Measurements from ENCODE around the gene LTBP3.
A peak's percentile ranks its signal among the peaks of the same experiment; 100 is the strongest.

LTBP3 gene

GRCh38 chr11:65501186-65501471 lies 57.0 kb downstream of the LTBP3 start:
- Histone ChIP-seq H3K4me3 (ENCODE audit: low read depth in 1 of 2, low read length in 2 of 2) (peak overlapping the region; percentile 91 to 96), H3K27ac (ENCODE audit: low read length) (peak overlapping the region; percentile 100), H3K4me1 (ENCODE audit: control insufficient read depth in 1 of 2, insufficient read depth in 2 of 2, low read length in 2 of 2) (peaks cover 12 to 16% of the 10 kb centered on the region in 2 donors), H3K27me3 (ENCODE audit: low read depth, low read length) (no peaks in the 10 kb centered on the region), H3K36me3 (ENCODE audit: control insufficient read depth in 1 of 2, insufficient read depth in 2 of 2, low read length in 2 of 2) (peaks cover 58 to 74% of the 10 kb centered on the region in 2 donors), H3K9me3 (ENCODE audit: control insufficient read depth in 1 of 2, low read length in 2 of 2) (no peaks in the 10 kb centered on the region)

- peaks cover 53 to 68% of the 10 kb centered on the region in 2 donors for H3K36me3 ChIP-seq (ENCODE audit: control insufficient read depth in 1 of 2, insufficient read depth in 2 of 2, low read length in 2 of 2)
- H3K27ac ChIP-seq (ENCODE audit: low read length) = peak overlapping the region; percentile 100
- H3K4me3 ChIP-seq (ENCODE audit: low read depth in 1 of 2, low read length in 2 of 2) = peak overlapping the region; percentile 91 to 96
- H3K4me1 ChIP-seq (ENCODE audit: control insufficient read depth in 1 of 2, insufficient read depth in 2 of 2, low read length in 2 of 2) = peaks cover 10 to 12% of the 10 kb centered on the region in 2 donors
- H3K9me3 ChIP-seq (ENCODE audit: control insufficient read depth in 1 of 2, low read length in 2 of 2) = no peaks in the 10 kb centered on the region
- no peaks in the 10 kb centered on the region for H3K27me3 ChIP-seq (ENCODE audit: low read depth, low read length)
Measured at GRCh38 chr11:65500387-65501185, 57.6 kb downstream of the LTBP3 start.

GRCh38 chr11:65499713-65500386 lies 58.3 kb downstream of the LTBP3 start:
- Histone ChIP-seq H3K4me1 (ENCODE audit: control insufficient read depth in 1 of 2, insufficient read depth in 2 of 2, low read length in 2 of 2) (peaks cover 4 to 9% of the 10 kb centered on the region in 2 donors), H3K36me3 (ENCODE audit: control insufficient read depth in 1 of 2, insufficient read depth in 2 of 2, low read length in 2 of 2) (peaks cover 46 to 61% of the 10 kb centered on the region in 2 donors), H3K27me3 (ENCODE audit: low read depth, low read length) (no peaks in the 10 kb centered on the region)

GRCh38 chr11:65498977-65499712 lies 59.0 kb downstream of the LTBP3 start, which contains the start of gene MALAT1:
TSS of gene MALAT1 (plus strand) at chr11:65499045.
- Histone ChIP-seq H3K9me3 (ENCODE audit: control insufficient read depth in 1 of 2, low read length in 2 of 2) (no peaks in the 10 kb centered on the region), H3K4me1 (ENCODE audit: control insufficient read depth in 1 of 2, insufficient read depth in 2 of 2, low read length in 2 of 2) (peaks cover 4 to 15% of the 10 kb centered on the region in 2 donors), H3K36me3 (ENCODE audit: control insufficient read depth in 1 of 2, insufficient read depth in 2 of 2, low read length in 2 of 2) (peaks cover 39 to 54% of the 10 kb centered on the region in 2 donors)

More at GRCh38 chr11:65499713-65500386, 58.3 kb downstream of the LTBP3 start:
- peak overlapping the region; percentile 100 for H3K27ac ChIP-seq (ENCODE audit: low read length)
- H3K9me3 ChIP-seq (ENCODE audit: control insufficient read depth in 1 of 2, low read length in 2 of 2) = no peaks in the 10 kb centered on the region
- H3K4me3 ChIP-seq (ENCODE audit: low read depth in 1 of 2, low read length in 2 of 2) = peak overlapping the region; percentile 91 to 96

GRCh38 chr11:65498727-65498976 lies 59.5 kb downstream of the LTBP3 start:
- H3K4me1 ChIP-seq (ENCODE audit: control insufficient read depth in 1 of 2, insufficient read depth in 2 of 2, low read length in 2 of 2) = peaks cover 4 to 18% of the 10 kb centered on the region in 2 donors
- peak overlapping the region; percentile 91 to 96 for H3K4me3 ChIP-seq (ENCODE audit: low read depth in 1 of 2, low read length in 2 of 2)
- H3K9me3 ChIP-seq (ENCODE audit: control insufficient read depth in 1 of 2, low read length in 2 of 2) = no peaks in the 10 kb centered on the region

More at GRCh38 chr11:65498977-65499712, 59.0 kb downstream of the LTBP3 start, which contains the start of gene MALAT1:
- Histone ChIP-seq H3K4me3 (ENCODE audit: low read depth in 1 of 2, low read length in 2 of 2) (peak within 1 kb of the TSS; percentile 91 to 96), H3K27ac (ENCODE audit: low read length) (peak within 1 kb of the TSS; percentile 100), H3K27me3 (ENCODE audit: low read depth, low read length) (no peaks in the 10 kb centered on the region)

GRCh38 chr11:65498042-65498726 lies 60.0 kb downstream of the LTBP3 start:
- Histone ChIP-seq H3K27ac (ENCODE audit: low read length) (peak overlapping the region; percentile 100), H3K4me3 (ENCODE audit: low read depth in 1 of 2, low read length in 2 of 2) (peak overlapping the region; percentile 91 to 96), H3K36me3 (ENCODE audit: control insufficient read depth in 1 of 2, insufficient read depth in 2 of 2, low read length in 2 of 2) (peaks cover 29 to 50% of the 10 kb centered on the region in 2 donors), H3K4me1 (ENCODE audit: control insufficient read depth in 1 of 2, insufficient read depth in 2 of 2, low read length in 2 of 2) (peaks cover 4 to 23% of the 10 kb centered on the region in 2 donors), H3K9me3 (ENCODE audit: control insufficient read depth in 1 of 2, low read length in 2 of 2) (no peaks in the 10 kb centered on the region), H3K27me3 (ENCODE audit: low read depth, low read length) (no peaks in the 10 kb centered on the region)

More at GRCh38 chr11:65498727-65498976, 59.5 kb downstream of the LTBP3 start:
- Histone ChIP-seq H3K27me3 (ENCODE audit: low read depth, low read length) (no peaks in the 10 kb centered on the region), H3K27ac (ENCODE audit: low read length) (peak overlapping the region; percentile 100), H3K36me3 (ENCODE audit: control insufficient read depth in 1 of 2, insufficient read depth in 2 of 2, low read length in 2 of 2) (peaks cover 34 to 50% of the 10 kb centered on the region in 2 donors)

- Histone ChIP-seq H3K9me3 (ENCODE audit: control insufficient read depth in 1 of 2, low read length in 2 of 2) (no peaks in the 10 kb centered on the region), H3K36me3 (ENCODE audit: control insufficient read depth in 1 of 2, insufficient read depth in 2 of 2, low read length in 2 of 2) (peaks cover 21 to 48% of the 10 kb centered on the region in 2 donors), H3K27me3 (ENCODE audit: low read depth, low read length) (no peaks in the 10 kb centered on the region), H3K4me1 (ENCODE audit: control insufficient read depth in 1 of 2, insufficient read depth in 2 of 2, low read length in 2 of 2) (peaks cover 11 to 27% of the 10 kb centered on the region in 2 donors), H3K27ac (ENCODE audit: low read length) (peak overlapping the region; percentile 100), H3K4me3 (ENCODE audit: low read depth in 1 of 2, low read length in 2 of 2) (peak overlapping the region; percentile 91 to 96)
Measured at GRCh38 chr11:65497141-65498041, 60.8 kb downstream of the LTBP3 start.

GRCh38 chr11:65496304-65497140 lies 61.6 kb downstream of the LTBP3 start:
- Histone ChIP-seq H3K27me3 (ENCODE audit: low read depth, low read length) (no peaks in the 10 kb centered on the region), H3K4me1 (ENCODE audit: control insufficient read depth in 1 of 2, insufficient read depth in 2 of 2, low read length in 2 of 2) (peaks cover 20 to 28% of the 10 kb centered on the region in 2 donors), H3K4me3 (ENCODE audit: low read depth in 1 of 2, low read length in 2 of 2) (peak overlapping the region; percentile 46 to 53), H3K9me3 (ENCODE audit: control insufficient read depth in 1 of 2, low read length in 2 of 2) (no peaks in the 10 kb centered on the region), H3K27ac (ENCODE audit: low read length) (peak overlapping the region; percentile 99), H3K36me3 (ENCODE audit: control insufficient read depth in 1 of 2, insufficient read depth in 2 of 2, low read length in 2 of 2) (peaks cover 12 to 46% of the 10 kb centered on the region in 2 donors)

- Histone ChIP-seq H3K36me3 (ENCODE audit: control insufficient read depth in 1 of 2, insufficient read depth in 2 of 2, low read length in 2 of 2) (peaks cover 0 to 60% of the 10 kb centered on the region in 2 donors), H3K27ac (ENCODE audit: low read length) (peak overlapping the region; percentile 98), H3K27me3 (ENCODE audit: low read depth, low read length) (no peaks in the 10 kb centered on the region), H3K4me3 (ENCODE audit: low read depth in 1 of 2, low read length in 2 of 2) (peak overlapping the region; percentile 33 to 50), H3K9me3 (ENCODE audit: control insufficient read depth in 1 of 2, low read length in 2 of 2) (no peaks in the 10 kb centered on the region), H3K4me1 (ENCODE audit: control insufficient read depth in 1 of 2, insufficient read depth in 2 of 2, low read length in 2 of 2) (peaks cover 45 to 55% of the 10 kb centered on the region in 2 donors)
Measured at GRCh38 chr11:65493367-65494176, 64.6 kb downstream of the LTBP3 start.
